Uterus (tissue), 4 donors: ENCODE results near the gene TRIM38. TPM values are rescaled to one million over a fixed set of nuclear protein-coding genes. Genes with fewer than 3 reads are reported as not detected.

Experiments used
- DNase-seq, 2 donors: peaks; one replicate each; pipeline ENCODE4 v3.0.0-alpha.2; 2019 to 2020
- H3K27ac ChIP-seq, 2 donors: fragments of 200-600 bp; sonication (generic); 1 replicate in 1 of 2; 2 replicates in 1 of 2; pipeline ENCODE4 v1.5.1; 2016 to 2018
- H3K27me3 ChIP-seq, 2 donors: fragments of 200-600 bp; sonication (generic); one replicate each; pipeline ENCODE4 v1.5.1; 2018 to 2019; ENCODE audit warnings: control low read depth in 1 of 2
- H3K36me3 ChIP-seq, 2 donors: fragments of 200-600 bp; sonication (generic); one replicate each; pipeline ENCODE4 v1.5.1; 2019; ENCODE audit warnings: control low read depth in 1 of 2
- H3K4me1 ChIP-seq, 2 donors: fragments of 200-600 bp; sonication (generic); one replicate each; pipeline ENCODE4 v1.5.1; 2018 to 2019; ENCODE audit warnings: control low read depth in 1 of 2
- H3K4me3 ChIP-seq, 2 donors: fragments of 200-600 bp; sonication (generic); 1 replicate in 1 of 2; 2 replicates in 1 of 2; pipeline ENCODE4 v1.5.1; 2018 to 2019; ENCODE audit warnings: mild to moderate bottlenecking in 1 of 2
- H3K9me3 ChIP-seq, 2 donors: fragments of 200-600 bp; sonication (generic); one replicate each; pipeline ENCODE4 v1.5.1; 2019; ENCODE audit warnings: control low read depth in 1 of 2
- CTCF ChIP-seq, 4 experiments: fragments of 200-600 bp in 2 of 4; fragments of 450-650 bp in 2 of 4; sonication (generic) in 2 of 4; IDR thresholded peaks; one replicate each; pipeline ENCODE4 v1.5.1; 2016 to 2019; ENCODE audit warnings: antibody characterized with exemption in 4 of 4, mild to moderate bottlenecking in 2 of 4, moderate library complexity in 1 of 4
- POLR2A ChIP-seq, 2 donors: fragments of 450-650 bp; IDR thresholded peaks; one replicate each; pipeline ENCODE4 v1.6.1; 2016; ENCODE audit warnings: antibody characterized with exemption in 2 of 2, mild to moderate bottlenecking in 1 of 2, moderate library complexity in 1 of 2
- intact Hi-C: fragments of 100-400 bp; cut with DNase I; formaldehyde crosslinking; loops from one replicate; pipeline ENCODE4 v1.15.1; 2023; ENCODE audit warnings: low total_unique reads
- total RNA-seq, 4 donors: library from RNA; depleted of rRNA in 3 of 4; stranded (reverse); fragments of >200 nt in 3 of 4; gene quantifications; one replicate each; pipeline versions ENCODE4 v1.1.0 to v1.2.4, GENCODE V29; 2014 to 2023
- donor health status: DM: yes; HTN: yes; CAD: no.

Gene TRIM38
- total RNA-seq: 10 to 100 TPM in 3 of 4 donors, 1 to 10 TPM in 1; 9.1 to 18.5 (median 10.6) TPM

GRCh38 chr6:25962149-25963127 is at the start of gene TRIM38:
TSS of gene TRIM38 (plus strand) at chr6:25962802. CDS start at chr6:25966523, 3,721 bp downstream.
- Histone ChIP-seq H3K27me3 (no peaks in the 10 kb centered on the region), H3K4me1 (peaks cover 4 to 8% of the 10 kb centered on the region in 2 donors), H3K9me3 (peaks cover 0 to 4% of the 10 kb centered on the region in 2 donors), H3K27ac (peak within 1 kb of the TSS; percentile 91 to 97), H3K36me3 (no peaks in the 10 kb centered on the region), H3K4me3 (peak within 1 kb of the TSS; percentile 42 to 60)
- TF ChIP-seq CTCF (IDR thresholded peaks at IDR 0.05) (no peak), POLR2A (IDR thresholded peaks at IDR 0.05) (peak; percentile 88 to 89)
- peak; percentile 67 to 92 for DNase-seq
- intact Hi-C loops: no loop called here

GRCh38 chr6:25913741-25914140 is 48.9 kb upstream of the TRIM38 start:
- no peak for DNase-seq
- TF ChIP-seq POLR2A (IDR thresholded peaks at IDR 0.05) (no peak), CTCF (IDR thresholded peaks at IDR 0.05) (no peak)
- Histone ChIP-seq H3K4me1 (no peaks in the 10 kb centered on the region), H3K9me3 (no peaks in the 10 kb centered on the region), H3K4me3 (no peak overlapping the region), H3K27me3 (no peaks in the 10 kb centered on the region), H3K36me3 (no peaks in the 10 kb centered on the region), H3K27ac (no peak overlapping the region)
- intact Hi-C loops: no loop called here

GRCh38 chr6:25916330-25916729 is 46.3 kb upstream of the TRIM38 start:
- H3K27ac ChIP-seq: no peak overlapping the region
- no peaks in the 10 kb centered on the region for H3K27me3 ChIP-seq
- H3K4me3 ChIP-seq: no peak overlapping the region
- H3K36me3 ChIP-seq: no peaks in the 10 kb centered on the region
- no peaks in the 10 kb centered on the region for H3K9me3 ChIP-seq
- TF ChIP-seq CTCF (IDR thresholded peaks at IDR 0.05): no peak
- no peak for TF ChIP-seq POLR2A (IDR thresholded peaks at IDR 0.05)
- no peak for DNase-seq
- H3K4me1 ChIP-seq: no peaks in the 10 kb centered on the region
- intact Hi-C loops: no loop called here

- TF ChIP-seq POLR2A (IDR thresholded peaks at IDR 0.05) (no peak), CTCF (IDR thresholded peaks at IDR 0.05) (no peak)
- intact Hi-C loops: no loop called here
Observed at GRCh38 chr6:25916789-25917490, 45.7 kb upstream of the TRIM38 start.

More at GRCh38 chr6:25916789-25917490, 45.7 kb upstream of the TRIM38 start:
- Histone ChIP-seq H3K9me3 (no peaks in the 10 kb centered on the region), H3K27me3 (no peaks in the 10 kb centered on the region), H3K4me1 (no peaks in the 10 kb centered on the region), H3K4me3 (no peak overlapping the region), H3K36me3 (no peaks in the 10 kb centered on the region), H3K27ac (no peak overlapping the region)
- DNase-seq: no peak
